ENCODE results near the gene ANAPC15. TPM values are rescaled to one million over a fixed set of nuclear protein-coding genes. Genes with fewer than 3 reads are reported as not detected.

The ANAPC15 gene
- total and polyA plus RNA-seq, 2 of the 4 experiments (the other 2 are of a cell fraction) = 66.3 to 84.2 TPM

DNA sequence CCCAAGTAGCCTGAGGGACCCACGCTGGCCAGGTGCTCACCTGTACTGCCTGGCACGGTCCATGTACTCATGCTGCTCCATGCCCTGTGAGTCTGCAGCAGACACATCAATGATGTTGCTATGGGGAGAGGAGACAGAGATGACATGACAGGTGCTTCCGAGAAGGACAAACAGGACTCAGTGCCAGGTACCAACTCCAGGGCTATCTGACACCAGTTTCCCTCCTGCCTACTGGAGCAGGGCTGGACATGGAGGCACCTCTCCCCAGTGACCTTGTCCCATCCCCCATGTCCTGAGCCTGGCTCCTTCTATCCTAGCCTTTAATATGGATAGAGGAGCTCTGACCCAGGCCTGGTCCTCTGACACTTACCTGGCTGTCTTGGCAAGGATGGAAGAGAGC lies 13.8 kb downstream of the ANAPC15 start:
- ATAC-seq (ENCODE audit: low read depth) (no peak), DNase-seq (no peak)
- Histone ChIP-seq H2BK120ac (ENCODE audit: low read depth, low read length) (no peak overlapping the region), H2AK9ac (replicated peaks; ENCODE audit: low read depth, low read length, poor library complexity) (no peak overlapping the region), H4K8ac (ENCODE audit: low read depth in 2 of 2, low read length in 2 of 2) (no peak overlapping the region), H4K20me1 (ENCODE audit: insufficient read depth, low read length) (no peaks in the 10 kb centered on the region; the same call in 1 of the 2 replicates), H3K9me3 (ENCODE audit: control insufficient read depth, insufficient read depth, low read length) (no peaks in the 10 kb centered on the region), H3K79me1 (ENCODE audit: low read depth in 1 of 2, low read length in 2 of 2) (peaks cover 34 to 61% of the 10 kb centered on the region in 2 experiments), H2BK20ac (ENCODE audit: low read depth, low read length) (no peak overlapping the region), H2BK5ac (ENCODE audit: low read depth, low read length, poor library complexity, severe bottlenecking) (no peak overlapping the region), H3K27ac (ENCODE audit: insufficient read depth, low read length) (no peak overlapping the region), H3K27me3 (ENCODE audit: control insufficient read depth, insufficient read depth, low read length) (no peaks in the 10 kb centered on the region), H2AFZ (replicated peaks; ENCODE audit: low read length, poor library complexity) (no peak overlapping the region), H3K4me3 (ENCODE audit: insufficient read depth, low read depth, low read length) (no peak overlapping the region), H3K36me3 (ENCODE audit: control insufficient read depth, insufficient read depth, low read length) (peaks cover 49% of the 10 kb centered on the region), H2AK5ac (ENCODE audit: low read depth, low read length) (no peak overlapping the region), H3K4me2 (ENCODE audit: low read depth, low read length) (no peak overlapping the region), H3K18ac (ENCODE audit: low read depth, low read length) (no peak overlapping the region), H2BK15ac (ENCODE audit: low read depth, low read length) (no peak overlapping the region), H3K23ac (ENCODE audit: low read depth, low read length) (no peak overlapping the region), H3K9ac (ENCODE audit: low read depth, low read length) (no peak overlapping the region), H3K14ac (replicated peaks; ENCODE audit: low read depth, low read length) (no peak overlapping the region), H3K56ac (ENCODE audit: extremely low read depth, insufficient read depth, low read length) (no peak overlapping the region), H3K4me1 (ENCODE audit: control insufficient read depth, insufficient read depth, low read length) (peaks cover 9% of the 10 kb centered on the region), H3K4ac (ENCODE audit: low read depth, low read length) (no peak overlapping the region), H3K9me1 (ENCODE audit: insufficient read depth, low read length) (peaks cover 31% of the 10 kb centered on the region), H4K5ac (ENCODE audit: low read depth, low read length) (no peak overlapping the region), H4K91ac (ENCODE audit: insufficient read depth, low read depth, low read length) (no peak overlapping the region)
- CTCF ChIA-PET = no interaction called here
- TF ChIP-seq, protein P1, sequence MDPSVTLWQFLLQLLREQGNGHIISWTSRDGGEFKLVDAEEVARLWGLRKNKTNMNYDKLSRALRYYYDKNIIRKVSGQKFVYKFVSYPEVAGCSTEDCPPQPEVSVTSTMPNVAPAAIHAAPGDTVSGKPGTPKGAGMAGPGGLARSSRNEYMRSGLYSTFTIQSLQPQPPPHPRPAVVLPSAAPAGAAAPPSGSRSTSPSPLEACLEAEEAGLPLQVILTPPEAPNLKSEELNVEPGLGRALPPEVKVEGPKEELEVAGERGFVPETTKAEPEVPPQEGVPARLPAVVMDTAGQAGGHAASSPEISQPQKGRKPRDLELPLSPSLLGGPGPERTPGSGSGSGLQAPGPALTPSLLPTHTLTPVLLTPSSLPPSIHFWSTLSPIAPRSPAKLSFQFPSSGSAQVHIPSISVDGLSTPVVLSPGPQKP (IDR thresholded peaks at IDR 0.05; ENCODE audit: borderline replicate concordance, low read depth, low read length) = no peak
- TF ChIP-seq CHD1 (IDR thresholded peaks at IDR 0.05; ENCODE audit: low read depth, low read length) (no peak), FOS (IDR thresholded peaks at IDR 0.05; ENCODE audit: low read depth, low read length) (no peak), MAFK (IDR thresholded peaks at IDR 0.05; ENCODE audit: low read depth, low read length) (no peak)
- WGBS, 2 experiments (ENCODE audit: extremely low coverage in 2 of 2, insufficient read length in 1 of 2) = no CpG with 5 or more reads among the region's 3 CpGs
- BruUV-seq (replicated peaks) = no TSS peak
- in situ Hi-C loops (cut with MboI; ENCODE audit: low sequenced_read_pairs) = loop anchor here (10.0 kb wide), 1 partner anchor 74 kb away; no protein-coding TSS in a partner anchor
- intact Hi-C loops (cut with micrococcal nuclease) = no loop called here
- POLR2A ChIA-PET (ENCODE audit: unreplicated experiment) = interaction anchor here (1.1 kb wide), 1 partner anchor 43 kb away, joined by 3 read pairs; no protein-coding TSS in a partner anchor
- dilution Hi-C loops (cut with HindIII; ENCODE audit: low sequenced_read_pairs, unreplicated experiment) = no loop called here
